H9 (cell line): ENCODE measurements around the gene TEAD1. TPM values are rescaled to one million over a fixed set of nuclear protein-coding genes. Genes with fewer than 3 reads are reported as not detected.

Experiments used
- DNase-seq: peaks from one replicate; pipeline ENCODE4 v3.0.0-alpha.2; 2017
- H2AFZ ChIP-seq: one replicate; pipeline ENCODE4 v1.6.1; 2013; ENCODE audit warnings: mild to moderate bottlenecking, low read length, control low read depth, moderate library complexity
- H2AK5ac ChIP-seq: 2 replicates; pipeline ENCODE4 v1.6.1; 2013; ENCODE audit warnings: low read length, control low read depth, mixed read lengths; ENCODE audit not compliant: insufficient read length
- H2BK120ac ChIP-seq: one replicate; pipeline ENCODE4 v1.6.1; 2013; ENCODE audit warnings: low read depth, mild to moderate bottlenecking, low read length, control low read depth, inconsistent platforms; ENCODE audit not compliant: poor library complexity, severe bottlenecking
- H2BK12ac ChIP-seq: 2 replicates; pipeline ENCODE4 v1.6.1; 2013; ENCODE audit warnings: low read length, control low read depth, mixed read lengths, low read depth; ENCODE audit not compliant: insufficient read length
- H2BK15ac ChIP-seq: 2 replicates; pipeline ENCODE4 v1.6.1; 2013; ENCODE audit warnings: low read depth, low read length, control low read depth
- H2BK20ac ChIP-seq: one replicate; pipeline ENCODE4 v1.6.1; 2013; ENCODE audit warnings: low read depth, mild to moderate bottlenecking, low read length, control low read depth, inconsistent platforms; ENCODE audit not compliant: poor library complexity, severe bottlenecking
- H2BK5ac ChIP-seq: 2 replicates; pipeline ENCODE4 v1.6.1; 2013; ENCODE audit warnings: low read length, control low read depth, mixed read lengths; ENCODE audit not compliant: insufficient read length
- H3K14ac ChIP-seq: 2 replicates; pipeline ENCODE4 v1.6.1; 2013; ENCODE audit warnings: low read length, control low read depth; ENCODE audit not compliant: insufficient read depth
- H3K18ac ChIP-seq: 2 replicates; pipeline ENCODE4 v1.6.1; 2013; ENCODE audit warnings: low read depth, mild to moderate bottlenecking, mixed read lengths, low read length, control low read depth; ENCODE audit not compliant: insufficient read length
- H3K23ac ChIP-seq: 2 replicates; pipeline ENCODE4 v1.6.1; 2013; ENCODE audit warnings: low read length, control low read depth, mixed read lengths, low read depth; ENCODE audit not compliant: insufficient read length
- H3K23me2 ChIP-seq: 2 replicates; pipeline ENCODE4 v1.6.1; 2013; ENCODE audit warnings: low read depth, mild to moderate bottlenecking, mixed read lengths, low read length, control low read depth; ENCODE audit not compliant: insufficient read length, poor library complexity, severe bottlenecking
- H3K27ac ChIP-seq: 2 replicates; pipeline ENCODE4 v1.5.1; 2013; ENCODE audit warnings: low read length, control low read depth, mixed read lengths, low read depth; ENCODE audit not compliant: insufficient read length
- H3K27me3 ChIP-seq: 2 replicates; pipeline ENCODE4 v1.6.1; 2013; ENCODE audit warnings: low read length, control low read depth, inconsistent platforms; ENCODE audit not compliant: insufficient read depth
- H3K4ac ChIP-seq: 2 replicates; pipeline ENCODE4 v1.6.1; 2013; ENCODE audit warnings: low read depth, mild to moderate bottlenecking, control low read depth, inconsistent platforms, low read length, moderate library complexity
- H3K4me1 ChIP-seq: 2 replicates; pipeline ENCODE4 v1.6.1; 2013; ENCODE audit warnings: low read length, control low read depth, inconsistent platforms; ENCODE audit not compliant: insufficient read depth
- H3K4me2 ChIP-seq: 2 replicates; pipeline ENCODE4 v1.6.1; 2013; ENCODE audit warnings: low read length, control low read depth, mixed read lengths; ENCODE audit not compliant: insufficient read length, insufficient read depth
- H3K56ac ChIP-seq: 2 replicates; pipeline ENCODE4 v1.6.1; 2013; ENCODE audit warnings: low read depth, mild to moderate bottlenecking, mixed read lengths, low read length, control low read depth; ENCODE audit not compliant: insufficient read length
- H3K79me1 ChIP-seq: 2 replicates; pipeline ENCODE4 v1.6.1; 2013; ENCODE audit warnings: low read depth, mild to moderate bottlenecking, moderate library complexity, low read length, control low read depth, inconsistent platforms; ENCODE audit not compliant: insufficient read depth, poor library complexity, severe bottlenecking
- H3K79me2 ChIP-seq: 2 replicates; pipeline ENCODE4 v1.6.1; 2013; ENCODE audit warnings: low read length, control low read depth, inconsistent platforms; ENCODE audit not compliant: insufficient read depth
- H3K9ac ChIP-seq: 2 replicates; pipeline ENCODE4 v1.6.1; 2013; ENCODE audit warnings: low read length, control low read depth, mixed read lengths; ENCODE audit not compliant: insufficient read length; ENCODE audit errors: extremely low read depth
- H3K9me3 ChIP-seq: one replicate; pipeline ENCODE4 v1.6.1; 2013; ENCODE audit warnings: low read depth, low read length, inconsistent platforms; ENCODE audit not compliant: control insufficient read depth
- H3T11ph ChIP-seq: one replicate; pipeline ENCODE4 v1.6.1; 2013; ENCODE audit warnings: mild to moderate bottlenecking, low read length, control low read depth, inconsistent platforms
- H4K20me1 ChIP-seq: one replicate; pipeline ENCODE4 v1.6.1; 2013; ENCODE audit not compliant: control insufficient read depth, insufficient read length, insufficient read depth
- H4K5ac ChIP-seq: 2 replicates; pipeline ENCODE4 v1.6.1; 2013; ENCODE audit warnings: low read depth, mild to moderate bottlenecking, mixed read lengths, low read length, control low read depth; ENCODE audit not compliant: insufficient read length
- H4K8ac ChIP-seq: replicated peaks from 2 replicates; pipeline ENCODE4 v1.6.1; 2013; ENCODE audit warnings: low read length, control low read depth, mixed read lengths, low read depth; ENCODE audit not compliant: insufficient read length
- H4K91ac ChIP-seq: 2 replicates; pipeline ENCODE4 v1.6.1; 2013; ENCODE audit warnings: low read depth, mild to moderate bottlenecking, moderate library complexity, mixed read lengths, low read length, control low read depth; ENCODE audit not compliant: insufficient read length
- H3K27ac Mint-ChIP-seq, 3 experiments: 2 replicates in 2 of 3; 3 replicates in 1 of 3; pipeline ENCODE4 v1.8.0; 2020 to 2021; ENCODE audit warnings: mixed read lengths in 3 of 3, mild to moderate bottlenecking in 1 of 3, moderate library complexity in 1 of 3
- H3K27me3 Mint-ChIP-seq: 2 replicates; pipeline ENCODE4 v1.8.0; 2021; ENCODE audit warnings: low read depth, mild to moderate bottlenecking, moderate library complexity, mixed read lengths
- H3K36me3 Mint-ChIP-seq, 3 experiments: 2 replicates in 2 of 3; 3 replicates in 1 of 3; pipeline ENCODE4 v1.8.0; 2020 to 2021; ENCODE audit warnings: low read depth in 3 of 3, mixed read lengths in 3 of 3; ENCODE audit not compliant: insufficient read depth in 1 of 3
- H3K4me1 Mint-ChIP-seq, 2 experiments: 2 replicates each; pipeline ENCODE4 v1.8.0; 2020; ENCODE audit warnings: mixed read lengths in 2 of 2
- H3K4me3 Mint-ChIP-seq, 2 experiments: 2 replicates in 1 of 2; 3 replicates in 1 of 2; pipeline ENCODE4 v1.8.0; 2020 to 2021; ENCODE audit warnings: mild to moderate bottlenecking in 2 of 2, mixed read lengths in 2 of 2, moderate library complexity in 1 of 2
- H3K9me3 Mint-ChIP-seq, 2 experiments: 2 replicates in 1 of 2; 3 replicates in 1 of 2; pipeline ENCODE4 v1.8.0; 2020; ENCODE audit warnings: mild to moderate bottlenecking in 2 of 2, mixed read lengths in 2 of 2, moderate library complexity in 1 of 2
- CTCF ChIP-seq: fragments of 200-600 bp; sonication (generic); conservative IDR thresholded peaks from 3 replicates; pipeline ENCODE4 v1.8.0; 2021; ENCODE audit warnings: antibody characterized with exemption, mild to moderate bottlenecking
- WGBS: extraction: QIAGEN DNeasy Blood & Tissue Kit; methylation state at CpG from one replicate; pipeline ENCODE4 v1.1.7; 2013; ENCODE audit warnings: missing lambda C conversion rate, low lambda C conversion rate, mixed read lengths; ENCODE audit not compliant: insufficient read length; ENCODE audit errors: extremely low coverage; 5-methylcytosine and 5-hydroxymethylcytosine counted together
- total RNA-seq: library from RNA; stranded (reverse); gene quantifications from 2 replicates; pipeline ENCODE4 v1.2.1, GENCODE V29; 2021

Gene TEAD1
- total RNA-seq, 1 experiment from 2014 or later: 75.1 TPM

GRCh38 chr11:12733091-12733490, 58.9 kb downstream of the TEAD1 start:
- Histone ChIP-seq H2BK5ac (no peak overlapping the region), H4K91ac (no peak overlapping the region), H2BK20ac (no peak overlapping the region), H3K14ac (no peak overlapping the region), H3K9me3 (no peaks in the 10 kb centered on the region), H3K23me2 (no peaks in the 10 kb centered on the region), H3K4ac (no peak overlapping the region), H2BK120ac (no peak overlapping the region), H3K27ac (no peak overlapping the region), H3K23ac (no peak overlapping the region), H3K9ac (no peak overlapping the region), H4K8ac (no peak overlapping the region), H3K79me1 (no peaks in the 10 kb centered on the region), H3K79me2 (peaks cover 7% of the 10 kb centered on the region; the same call in 1 of the 2 replicates), H4K20me1 (no peaks in the 10 kb centered on the region), H3T11ph (no peak overlapping the region), H3K56ac (no peak overlapping the region), H2BK12ac (no peak overlapping the region), H2BK15ac (no peak overlapping the region), H3K4me1 (0 out of 2 replicates have a peak, but pooled peaks cover 2% of the 10 kb centered on the region), H3K27me3 (no peaks in the 10 kb centered on the region), H3K18ac (no peak overlapping the region), H3K4me2 (no peak overlapping the region), H2AFZ (no peak overlapping the region), H4K5ac (no peak overlapping the region), H2AK5ac (no peak overlapping the region)
- no peak for DNase-seq
- Mint-ChIP-seq H3K4me1 (peaks cover 37 to 47% of the 10 kb centered on the region in 2 experiments), H3K27ac (no peak overlapping the region), H3K9me3 (no peaks in the 10 kb centered on the region), H3K4me3 (no peak overlapping the region), H3K36me3 (no peaks in the 10 kb centered on the region), H3K27me3 (no peaks in the 10 kb centered on the region)
- no peak for TF ChIP-seq CTCF
- no CpG with 5 or more reads among the region's 2 CpGs for WGBS
